Stomach (tissue), 9 donors: ENCODE measurements around the gene RFXANK. TPM values are rescaled to one million over a fixed set of nuclear protein-coding genes. Genes with fewer than 3 reads are reported as not detected.
A peak's percentile ranks its signal among the peaks of the same experiment; 100 is the strongest.

Experiments used
- DNase-seq, 2 donors: peaks; one replicate each; pipeline versions ENCODE4 v3.0.0 to v3.0.0-alpha.2; 2013 to 2019
- H3K27ac ChIP-seq, 5 donors: fragments of 200-600 bp in 4 of 5; sonication (generic) in 4 of 5; one replicate each; pipeline ENCODE4 v1.5.1; 2013 to 2019; ENCODE audit warnings: mild to moderate bottlenecking in 1 of 5, moderate library complexity in 1 of 5
- H3K27me3 ChIP-seq, 3 donors: fragments of 200-600 bp; sonication (generic); one replicate each; pipeline ENCODE4 v1.5.1; 2017 to 2019; ENCODE audit warnings: mixed run types in 1 of 3
- H3K36me3 ChIP-seq, 4 donors: fragments of 200-600 bp; sonication (generic); 1 replicate in 3 of 4; 2 replicates in 1 of 4; pipeline ENCODE4 v1.5.1; 2016 to 2019
- H3K4me1 ChIP-seq, 4 donors: fragments of 200-600 bp; sonication (generic); one replicate each; pipeline ENCODE4 v1.5.1; 2016 to 2019
- H3K4me3 ChIP-seq, 4 donors: fragments of 200-600 bp; sonication (generic) in 3 of 4; one replicate each; pipeline ENCODE4 v1.5.1; 2016 to 2019; ENCODE audit warnings: mild to moderate bottlenecking in 1 of 4
- H3K9me3 ChIP-seq, 4 donors: fragments of 200-600 bp; sonication (generic); one replicate each; pipeline ENCODE4 v1.5.1; 2016 to 2019
- CTCF ChIP-seq, 7 experiments: fragments of 450-650 bp in 4 of 7; fragments of 200-600 bp in 3 of 7; sonication (generic) in 3 of 7; IDR thresholded peaks; one replicate each; pipeline ENCODE4 v1.5.1; 2016 to 2019; ENCODE audit warnings: antibody characterized with exemption in 7 of 7, control low read depth in 2 of 7, mild to moderate bottlenecking in 1 of 7
- EP300 ChIP-seq: sonication (generic); formaldehyde crosslinking; IDR thresholded peaks from one replicate; pipeline ENCODE4 v1.6.1; 2017; ENCODE audit warnings: antibody characterized with exemption
- POLR2A ChIP-seq, 4 donors: fragments of 450-650 bp; IDR thresholded peaks; one replicate each; pipeline ENCODE4 v1.6.1; 2016; ENCODE audit warnings: antibody characterized with exemption in 4 of 4, control low read depth in 2 of 4, mild to moderate bottlenecking in 1 of 4, moderate library complexity in 1 of 4
- POLR2AphosphoS5 ChIP-seq, 3 donors: sonication (generic); formaldehyde crosslinking; IDR thresholded peaks; one replicate each; pipeline ENCODE4 v1.6.1; 2016; ENCODE audit warnings: antibody characterized with exemption in 3 of 3
- WGBS, 5 donors: extraction: QIAGEN DNeasy Blood & Tissue Kit in 3 of 5; methylation state at CpG; one replicate each; pipeline versions ENCODE4 v1.1.5 to v1.1.7; 2013 to 2018; 5-methylcytosine and 5-hydroxymethylcytosine counted together
- intact Hi-C: fragments of 100-400 bp; cut with DNase I; formaldehyde crosslinking; loops from one replicate; pipeline ENCODE4 v1.15.1; 2023; ENCODE audit warnings: low total_unique reads
- polyA plus RNA-seq, 3 donors: library from polyadenylated mRNA; stranded (reverse); fragments of 200-250 nt; gene quantifications; one replicate each; pipeline ENCODE4 v1.2.3, GENCODE V29; 2013
- total RNA-seq, 5 donors: library from RNA; depleted of rRNA; stranded (reverse); fragments of >200 nt; gene quantifications; one replicate each; pipeline versions ENCODE4 v1.1.0 to v1.2.3, GENCODE V29; 2014 to 2016
- donor health status: healthy with polysubstance abuse.
- donor health status: Bipolar disorder and iron deficiency.
- donor health status: healthy.

Gene RFXANK
- total and polyA plus RNA-seq, 8 donors, result 17.4 to 145 (median 112) TPM

- Histone ChIP-seq H3K4me1 (peaks cover 0 to 3% (median under 1%) of the 10 kb centered on the region in 4 donors), H3K4me3 (no peak overlapping the region), H3K27me3 (no peaks in the 10 kb centered on the region), H3K27ac (no peak overlapping the region), H3K36me3 (peaks cover 10 to 93% (median 85%) of the 10 kb centered on the region in 4 donors), H3K9me3 (peaks cover 0 to 6% (median 0%) of the 10 kb centered on the region in 4 donors)
- no peak for TF ChIP-seq CTCF (IDR thresholded peaks at IDR 0.05)
- no peak for TF ChIP-seq EP300
- TF ChIP-seq POLR2A (IDR thresholded peaks at IDR 0.05), result no peak
- no peak for TF ChIP-seq POLR2AphosphoS5 (IDR thresholded peaks at IDR 0.05)
- no peak for DNase-seq
- intact Hi-C loops, result no loop called here
- WGBS, 5 donors, result 89 to 97% (median 93%) methylated on average over 9 of the region's 9 CpGs
Measured at GRCh38 chr19:19181488-19181998, 10.5 kb upstream of the RFXANK start.

GRCh38 chr19:19185853-19186740, 6.0 kb upstream of the RFXANK start:
- intact Hi-C loops, result no loop called here

GRCh38 chr19:19186742-19187141, 5.3 kb upstream of the RFXANK start:
- Histone ChIP-seq H3K27ac (peak overlapping the region in 2 of 5 donors; percentile 43 to 52), H3K4me1 (peaks cover 24 to 38% (median 32%) of the 10 kb centered on the region in 4 donors), H3K36me3 (peaks cover 10 to 62% (median 44%) of the 10 kb centered on the region in 4 donors), H3K27me3 (no peaks in the 10 kb centered on the region), H3K9me3 (no peaks in the 10 kb centered on the region), H3K4me3 (no peak overlapping the region)
- DNase-seq, result no peak
- WGBS, 5 donors, result 91 to 97% (median 95%) methylated on average over 9 to 14 of the region's 14 CpGs
- TF ChIP-seq EP300 (no peak), POLR2AphosphoS5 (IDR thresholded peaks at IDR 0.05) (no peak), CTCF (IDR thresholded peaks at IDR 0.05) (no peak), POLR2A (IDR thresholded peaks at IDR 0.05) (no peak)
- intact Hi-C loops, result no loop called here

More at GRCh38 chr19:19185853-19186740, 6.0 kb upstream of the RFXANK start:
- DNase-seq, result peak; percentile 37 to 59
- Histone ChIP-seq H3K27ac (peak overlapping the region in 2 of 5 donors; percentile 43 to 52), H3K4me3 (no peak overlapping the region), H3K36me3 (peaks cover 10 to 68% (median 50%) of the 10 kb centered on the region in 4 donors), H3K27me3 (no peaks in the 10 kb centered on the region), H3K9me3 (no peaks in the 10 kb centered on the region), H3K4me1 (peaks cover 21 to 34% (median 28%) of the 10 kb centered on the region in 4 donors)
- 58 to 75% (median 60%) methylated on average over 4 to 9 of the region's 9 CpGs for WGBS, 5 donors
- TF ChIP-seq CTCF (IDR thresholded peaks at IDR 0.05), result peak in 5 of 7 experiments; percentile 16 to 48 (median 41)
- no peak for TF ChIP-seq POLR2AphosphoS5 (IDR thresholded peaks at IDR 0.05)

GRCh38 chr19:19191768-19192077, 335 bp upstream of the RFXANK start:
- Histone ChIP-seq H3K27ac (peak overlapping the region; percentile 92 to 100 (median 99)), H3K36me3 (peaks cover 2 to 42% (median 17%) of the 10 kb centered on the region in 4 donors), H3K4me3 (peak overlapping the region; percentile 93 to 96 (median 96)), H3K9me3 (no peaks in the 10 kb centered on the region), H3K27me3 (no peaks in the 10 kb centered on the region), H3K4me1 (peaks cover 34 to 59% (median 54%) of the 10 kb centered on the region in 4 donors)
- intact Hi-C loops, result no loop called here
- TF ChIP-seq EP300 (no peak), POLR2AphosphoS5 (IDR thresholded peaks at IDR 0.05) (no peak)
- no peak for DNase-seq
- 0 to 2% (median 1%) methylated on average over 7 to 17 of the region's 17 CpGs for WGBS, 5 donors
